NCI-H345 treated with DMSO at 0.1 percent for 48 hours (cell line): Measurements from ENCODE around the gene KMT2E.

Experiments used
- DNase-seq: peaks from one replicate; lab custom pipeline; 2025; ENCODE audit not compliant: unreplicated experiment; lab: John Stamatoyannopoulos, UW

Gene KMT2E

GRCh38 chr7:105122619-105123018 lies 108.6 kb downstream of the KMT2E start:
- no peak for DNase-seq

- DNase-seq = no peak
Measured at GRCh38 chr7:105125745-105126144, 111.7 kb downstream of the KMT2E start.

GRCh38 chr7:105126436-105126975 lies 112.5 kb downstream of the KMT2E start:
- DNase-seq = no peak

- no peak for DNase-seq
Measured at GRCh38 chr7:105127179-105127578, 113.2 kb downstream of the KMT2E start.

- no peak for DNase-seq
Measured at GRCh38 chr7:105130048-105130447, 116.0 kb downstream of the KMT2E start.

GRCh38 chr7:105130580-105130979 lies 116.6 kb downstream of the KMT2E start:
- DNase-seq = no peak

GRCh38 chr7:105131033-105131656 lies 117.1 kb downstream of the KMT2E start:
- no peak for DNase-seq

GRCh38 chr7:105131890-105132289 lies 117.9 kb downstream of the KMT2E start:
- DNase-seq = no peak

GRCh38 chr7:105132335-105132734 lies 118.3 kb downstream of the KMT2E start:
- DNase-seq = no peak

- no peak for DNase-seq
Measured at GRCh38 chr7:105132835-105133234, 118.8 kb downstream of the KMT2E start.

- no peak for DNase-seq
Measured at GRCh38 chr7:105133358-105133757, 119.4 kb downstream of the KMT2E start.

GRCh38 chr7:105133986-105134655 lies 120.1 kb downstream of the KMT2E start:
- DNase-seq = no peak

- no peak for DNase-seq
Measured at GRCh38 chr7:105136221-105136620, 122.2 kb downstream of the KMT2E start.

- DNase-seq = no peak
Measured at GRCh38 chr7:105137898-105138297, 123.9 kb downstream of the KMT2E start.

GRCh38 chr7:105139381-105139780 lies 125.4 kb downstream of the KMT2E start:
- no peak for DNase-seq

GRCh38 chr7:105141068-105141467 lies 127.1 kb downstream of the KMT2E start:
- DNase-seq = no peak

GRCh38 chr7:105149827-105150226 lies 135.8 kb downstream of the KMT2E start:
- DNase-seq = no peak

GRCh38 chr7:105151152-105151551 lies 137.1 kb downstream of the KMT2E start:
- no peak for DNase-seq

- DNase-seq = no peak
Measured at GRCh38 chr7:105153531-105153930, 139.5 kb downstream of the KMT2E start.

GRCh38 chr7:105154084-105154483 lies 140.1 kb downstream of the KMT2E start:
- DNase-seq = no peak

GRCh38 chr7:105156731-105157130 lies 142.7 kb downstream of the KMT2E start:
- DNase-seq = no peak

- DNase-seq = no peak
Measured at GRCh38 chr7:105157278-105157677, 143.3 kb downstream of the KMT2E start.

- no peak for DNase-seq
Measured at GRCh38 chr7:105161366-105161765, 147.4 kb downstream of the KMT2E start.
